Measurements from ENCODE around the gene XPO5. TPM values are rescaled to one million over a fixed set of nuclear protein-coding genes. Genes with fewer than 3 reads are reported as not detected.

XPO5 gene
- total and polyA plus RNA-seq, 9 of the 15 experiments (the other 6 are each of a cell fraction or from before 2014, with no cell fraction given) = 36.0 to 170 (median 99.1) TPM

- TF ChIP-seq ARID4B (CRISPR knock-in tag; IDR thresholded peaks at IDR 0.05) = no peak
- TF ChIP-seq FOXK2 (conservative IDR thresholded peaks at IDR 0.05 in 1 of 2, IDR thresholded peaks at IDR 0.05 in 1 of 2; ENCODE audit: low read depth in 2 of 2) = no peak
- TF ChIP-seq ZBTB9 (CRISPR knock-in tag; IDR thresholded peaks at IDR 0.05) = no peak
- no peak for TF ChIP-seq RNF219 (CRISPR knock-in tag; IDR thresholded peaks at IDR 0.05)
- TF ChIP-seq RB1 (IDR thresholded peaks at IDR 0.05; ENCODE audit: low read depth) = no peak
- no peak for TF ChIP-seq SRSF1 (IDR thresholded peaks at IDR 0.05; ENCODE audit: low read depth, low read length)
- TF ChIP-seq ZNF766 (CRISPR knock-in tag; conservative IDR thresholded peaks at IDR 0.05) = peak; percentile 87
- TF ChIP-seq CREB3L1 (IDR thresholded peaks at IDR 0.05; ENCODE audit: borderline replicate concordance, low read depth) = no peak
- TF ChIP-seq GTF3C2 (IDR thresholded peaks at IDR 0.05; ENCODE audit: borderline replicate concordance, extremely low read depth, insufficient read length) = no peak
- TF ChIP-seq NFRKB (IDR thresholded peaks at IDR 0.05; ENCODE audit: low read depth) = no peak
- no peak for TF ChIP-seq PHTF2 (CRISPR knock-in tag; IDR thresholded peaks at IDR 0.05)
- TF ChIP-seq NR4A1 (CRISPR knock-in tag; IDR thresholded peaks at IDR 0.05) = no peak
- TF ChIP-seq NR4A1 (tag; IDR thresholded peaks at IDR 0.05) = peak; percentile 77
- no peak for TF ChIP-seq SREBF1 (IDR thresholded peaks at IDR 0.05; ENCODE audit: borderline replicate concordance, low read depth, low read length)
- TF ChIP-seq BACH1 (tag; IDR thresholded peaks at IDR 0.05) = peak; percentile 95
Observed at GRCh38 chr6:43570876-43571441, 4.9 kb downstream of the XPO5 start (continued).
